GM18526 (cell line): ENCODE measurements around the gene PCK1.

ENCODE experiments used
- POLR2A ChIP-seq: IDR thresholded peaks from 3 replicates; pipeline ENCODE4 v1.6.1; 2011; ENCODE audit not compliant: insufficient read length; ENCODE audit errors: extremely low read depth

The PCK1 gene

DNA sequence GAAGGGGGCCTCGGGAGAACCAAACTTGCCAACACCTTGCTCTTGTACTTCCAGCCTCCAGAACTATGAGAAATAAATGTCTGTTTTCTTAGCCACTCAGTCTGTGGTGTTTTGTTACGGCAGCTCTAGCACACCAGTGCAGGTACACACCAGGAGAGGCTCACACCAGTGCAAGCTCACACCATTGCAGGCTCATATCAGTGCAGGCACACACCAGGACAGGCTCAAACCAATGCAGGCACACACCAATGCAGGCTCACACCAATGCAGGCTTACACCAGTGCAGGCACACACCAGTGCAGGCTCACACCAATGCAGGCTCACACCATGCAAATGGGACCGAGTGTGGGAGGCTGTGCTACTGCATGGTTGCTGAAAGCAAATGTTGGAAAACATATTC lies 31.1 kb upstream of the PCK1 start:
- no peak for TF ChIP-seq POLR2A

DNA sequence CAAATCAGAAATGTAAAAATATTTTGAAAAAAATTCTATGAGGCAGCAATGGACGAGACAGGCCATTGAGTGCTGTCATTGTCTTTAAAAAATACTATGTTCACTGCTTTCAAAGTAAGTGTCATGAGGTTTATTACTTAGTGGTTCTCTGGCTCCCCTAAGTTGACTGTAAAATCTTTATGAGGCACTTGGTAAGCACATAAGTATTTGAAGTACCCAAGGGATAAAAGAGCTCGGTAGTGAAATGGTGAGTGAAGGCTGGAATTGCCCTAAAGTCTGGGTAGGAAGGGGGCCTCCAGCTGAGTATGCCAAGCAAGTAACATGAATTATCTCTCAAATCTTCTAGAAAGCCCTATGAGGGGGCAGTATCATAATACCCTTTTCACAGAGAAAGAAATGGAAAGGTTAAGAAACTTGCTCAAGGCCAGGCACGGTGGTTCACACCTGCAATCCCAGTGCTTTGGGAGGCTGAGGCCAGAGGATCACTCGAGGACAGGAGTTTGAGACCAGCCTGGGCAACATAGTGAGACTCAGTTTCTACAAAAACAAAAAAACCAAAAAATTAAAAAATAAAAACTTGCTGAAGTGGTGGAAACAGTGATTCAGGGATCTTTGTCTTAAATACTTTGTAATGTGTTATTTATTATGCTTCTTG lies 30.5 kb upstream of the PCK1 start:
- no peak for TF ChIP-seq POLR2A

DNA sequence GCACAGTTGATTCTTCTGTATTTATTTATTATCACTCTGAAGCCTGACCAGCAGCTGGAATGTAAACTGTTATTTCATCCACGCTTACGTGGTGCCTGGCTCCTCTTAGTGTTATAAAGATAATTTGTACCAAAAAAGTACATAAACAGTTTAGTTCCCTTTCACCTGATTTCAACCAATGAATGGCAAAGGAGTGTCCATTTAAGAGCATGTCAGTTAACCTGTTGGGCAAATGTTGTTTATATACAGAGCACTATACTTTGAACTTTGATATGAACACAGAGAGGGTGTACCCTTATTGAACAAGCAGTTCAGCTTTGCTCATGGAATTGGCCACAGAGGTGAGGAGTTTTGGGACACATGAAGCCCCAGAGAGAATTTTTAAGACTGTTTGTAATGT lies 28.8 kb upstream of the PCK1 start:
- no peak for TF ChIP-seq POLR2A

DNA sequence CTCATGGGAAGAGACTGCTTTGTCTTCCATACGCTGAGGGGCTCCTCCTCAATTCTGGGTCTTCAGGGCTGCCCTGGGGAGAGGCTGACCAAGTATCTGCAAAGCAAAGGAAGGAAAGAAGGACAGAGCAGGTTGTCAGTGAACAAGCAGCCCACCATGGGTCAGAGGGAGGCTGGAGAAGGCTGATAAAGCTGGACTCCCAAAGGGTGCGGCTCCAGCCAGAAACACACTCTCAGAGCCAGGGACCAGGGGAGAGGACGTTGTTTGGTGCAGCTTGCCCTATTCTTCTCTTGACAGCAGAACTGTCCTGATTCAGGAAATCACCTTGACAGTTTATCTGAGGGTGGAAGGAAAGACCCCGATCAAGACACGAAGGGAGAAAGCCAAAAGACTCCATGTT lies 25.6 kb upstream of the PCK1 start:
- TF ChIP-seq POLR2A, result no peak

DNA sequence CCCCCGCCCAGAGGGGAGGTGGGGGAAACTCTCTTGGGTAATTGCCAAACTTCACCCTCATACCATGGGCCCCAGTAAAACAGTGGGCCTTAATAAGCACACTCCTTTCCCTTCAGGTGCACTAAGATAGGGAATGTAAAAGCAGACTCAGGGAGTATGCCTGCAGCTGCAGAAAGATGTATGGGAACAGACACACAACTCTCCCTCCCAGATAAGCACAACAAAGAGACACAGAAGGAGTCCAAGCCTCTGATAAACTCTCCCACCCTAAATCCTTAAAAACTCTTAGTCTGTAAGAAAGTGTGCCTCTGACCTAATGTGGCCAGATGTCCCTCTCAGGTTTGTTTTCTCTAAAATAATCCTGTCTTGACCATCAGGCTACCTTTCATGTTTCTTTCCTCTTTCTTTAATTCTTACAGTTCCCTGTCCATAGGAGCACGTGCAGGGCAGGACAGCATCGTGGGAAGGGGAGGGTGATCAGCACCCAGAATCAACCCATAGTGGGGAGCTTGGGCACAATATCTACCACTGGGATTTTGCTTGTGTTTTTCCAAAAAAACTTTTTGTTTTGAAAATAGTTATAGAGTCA lies 24.7 kb upstream of the PCK1 start:
- no peak for TF ChIP-seq POLR2A

DNA sequence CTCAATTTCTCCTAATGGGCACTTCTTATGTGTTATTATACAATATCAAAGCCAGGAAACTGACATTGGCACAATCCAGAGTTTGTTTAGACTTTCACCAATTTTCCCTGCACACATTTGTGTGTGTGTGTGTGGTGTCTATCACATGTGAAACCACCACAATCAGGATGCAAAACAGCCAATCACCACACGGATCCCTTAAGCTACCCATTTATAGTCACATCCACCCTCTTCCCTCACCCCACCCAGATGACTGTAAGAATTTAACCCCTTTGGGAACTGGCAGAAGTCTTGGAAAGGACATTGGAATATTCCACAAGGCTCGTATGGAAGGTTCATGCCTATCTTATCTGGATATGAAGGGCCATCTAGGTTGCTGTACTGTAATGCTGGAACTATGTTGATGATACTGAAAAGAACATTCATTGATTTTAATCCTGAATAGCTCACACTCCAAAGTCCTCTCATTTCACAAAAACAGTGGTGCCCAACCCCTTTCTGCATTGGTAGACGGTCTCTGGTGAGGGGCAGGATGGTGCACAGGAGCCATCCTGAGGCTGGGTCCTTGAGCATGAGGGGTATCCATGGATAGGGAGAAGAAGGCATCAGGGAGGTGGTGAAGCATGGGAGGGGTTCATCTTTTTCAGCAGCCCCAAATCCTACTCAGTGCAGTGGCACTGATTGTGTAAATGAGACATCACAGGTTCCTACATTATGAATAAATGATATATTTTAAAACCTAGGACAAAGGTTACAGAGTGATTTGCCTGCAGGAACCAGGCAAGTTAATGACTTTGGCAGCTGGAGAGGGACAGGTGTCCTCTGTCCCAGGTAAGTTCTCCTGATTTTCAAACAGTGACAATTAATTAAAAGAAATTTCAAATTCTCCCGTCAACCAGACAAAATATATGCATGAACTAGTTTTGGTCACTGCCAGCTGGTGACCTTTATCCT lies 23.9 kb upstream of the PCK1 start:
- TF ChIP-seq POLR2A, result no peak

DNA sequence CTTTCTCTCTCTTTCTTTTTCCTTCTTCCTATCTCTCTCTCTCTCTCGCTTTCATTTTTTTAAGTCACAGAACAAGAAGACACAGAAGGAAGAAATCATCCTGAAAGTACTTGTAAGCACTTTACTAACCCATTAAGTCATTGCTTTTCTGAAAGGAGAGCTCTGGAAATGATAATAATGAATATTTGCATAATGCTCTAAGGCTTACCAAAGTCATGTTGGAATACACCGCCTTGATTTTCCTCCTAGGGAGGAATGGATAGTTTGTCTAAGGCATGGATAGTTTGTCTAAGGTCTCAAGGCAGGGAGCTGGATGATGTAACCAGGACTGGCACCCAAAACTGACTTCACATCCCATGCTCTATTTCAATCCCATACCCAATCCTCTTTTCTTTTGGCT lies 23.1 kb upstream of the PCK1 start:
- no peak for TF ChIP-seq POLR2A

DNA sequence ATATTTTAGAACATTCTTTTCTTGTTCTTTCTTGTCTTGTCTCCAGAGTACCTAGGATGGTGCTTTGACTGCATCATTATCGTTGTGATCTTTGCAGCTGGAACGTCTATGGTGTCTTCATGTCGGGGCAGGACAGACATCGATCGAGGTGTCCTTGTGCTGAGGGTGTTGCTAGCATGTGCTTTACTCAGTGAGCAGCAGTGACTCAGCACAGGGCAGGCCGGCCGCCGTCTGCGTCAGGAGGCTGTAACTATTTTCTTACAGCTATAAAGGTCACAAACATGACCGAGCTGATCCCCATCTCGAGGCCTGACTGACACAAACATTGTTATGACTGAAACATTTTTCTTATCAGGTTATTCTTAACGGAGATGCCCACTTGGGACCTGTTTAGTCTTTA lies 21.0 kb upstream of the PCK1 start:
- no peak for TF ChIP-seq POLR2A

DNA sequence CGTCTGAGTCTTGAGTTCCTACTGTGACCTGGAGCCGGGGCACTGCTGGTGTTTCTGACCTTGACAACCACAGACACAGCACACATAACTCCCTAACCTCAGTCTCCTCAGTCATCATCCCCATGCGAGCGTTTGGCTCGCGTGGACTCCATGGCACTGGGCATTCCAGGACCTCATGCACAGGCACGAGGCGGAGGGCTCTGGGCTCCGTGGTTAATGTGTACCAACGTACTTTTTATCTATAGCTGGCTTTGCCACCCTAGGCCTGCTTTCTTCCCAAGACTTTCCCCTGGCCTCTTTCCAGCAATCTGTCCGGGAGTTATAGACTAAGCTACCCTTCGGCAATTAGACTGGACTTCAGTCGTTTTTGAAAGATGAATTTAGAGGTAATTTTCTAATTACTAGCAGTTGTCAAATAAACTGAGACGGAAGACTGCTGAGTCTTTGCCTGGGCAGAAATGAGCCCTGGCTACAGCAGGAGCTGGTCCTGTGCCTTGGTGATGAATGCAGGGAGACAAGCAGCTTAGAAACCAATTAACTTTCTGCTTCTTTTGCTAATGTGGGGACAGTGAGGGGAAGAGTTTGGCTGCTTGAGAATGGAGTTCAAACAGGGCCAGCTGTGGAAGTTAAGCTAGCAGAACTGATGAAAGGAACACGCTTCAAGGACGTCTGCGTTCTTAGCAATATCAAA lies 19.9 kb upstream of the PCK1 start:
- TF ChIP-seq POLR2A, result no peak

DNA sequence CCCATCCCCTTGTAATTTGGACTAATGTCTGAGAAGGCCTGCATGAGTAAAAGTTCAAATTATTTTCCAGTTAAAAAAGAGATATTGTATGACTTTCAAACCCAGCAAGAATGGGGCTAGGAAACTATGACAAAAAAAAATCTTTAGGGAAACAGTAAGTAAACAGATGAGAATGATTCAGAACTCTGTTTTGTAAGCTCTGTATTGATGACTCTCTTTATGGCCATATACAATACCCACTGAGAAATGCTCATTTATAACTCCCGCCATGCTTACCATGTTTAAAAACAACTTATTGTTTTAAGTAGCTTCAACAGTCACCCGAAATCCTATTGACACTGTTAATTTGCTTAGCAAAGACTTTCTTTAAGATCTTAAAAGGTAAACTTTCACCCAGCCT lies 17.2 kb upstream of the PCK1 start:
- TF ChIP-seq POLR2A, result no peak

DNA sequence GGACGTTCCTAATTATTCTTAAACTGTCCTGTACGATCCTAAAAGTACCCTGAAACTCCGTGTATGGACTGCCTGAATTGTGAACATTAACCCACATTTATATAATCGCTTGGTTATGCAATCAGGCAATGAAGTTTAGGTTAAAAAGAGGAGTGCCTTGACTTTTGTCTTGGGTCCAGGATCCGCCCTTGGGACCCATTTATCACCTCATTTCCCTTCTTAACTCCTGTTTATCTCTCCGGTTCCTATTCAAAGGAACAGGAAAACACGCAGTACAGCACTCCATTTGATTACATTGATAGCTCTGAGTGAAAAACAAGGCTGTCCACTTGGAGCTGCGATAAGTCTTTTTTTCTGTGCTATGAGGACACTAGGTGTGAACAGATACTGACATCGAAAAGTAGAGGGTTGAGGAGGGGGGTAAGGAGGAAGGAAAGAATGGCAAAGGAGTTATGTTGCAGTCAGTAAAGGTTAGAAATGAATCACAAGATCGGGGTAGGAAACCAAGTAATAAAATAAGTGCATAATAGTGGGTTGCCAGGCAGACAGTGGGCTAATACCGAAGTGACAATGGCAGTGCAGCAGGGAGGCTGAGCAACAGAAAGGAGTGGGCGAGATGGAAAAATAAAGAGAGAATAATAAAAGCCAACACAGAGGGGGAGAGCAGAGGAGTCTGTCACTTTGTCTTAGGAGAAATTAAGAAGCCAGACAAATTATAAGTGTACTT lies 15.9 kb upstream of the PCK1 start:
- no peak for TF ChIP-seq POLR2A

DNA sequence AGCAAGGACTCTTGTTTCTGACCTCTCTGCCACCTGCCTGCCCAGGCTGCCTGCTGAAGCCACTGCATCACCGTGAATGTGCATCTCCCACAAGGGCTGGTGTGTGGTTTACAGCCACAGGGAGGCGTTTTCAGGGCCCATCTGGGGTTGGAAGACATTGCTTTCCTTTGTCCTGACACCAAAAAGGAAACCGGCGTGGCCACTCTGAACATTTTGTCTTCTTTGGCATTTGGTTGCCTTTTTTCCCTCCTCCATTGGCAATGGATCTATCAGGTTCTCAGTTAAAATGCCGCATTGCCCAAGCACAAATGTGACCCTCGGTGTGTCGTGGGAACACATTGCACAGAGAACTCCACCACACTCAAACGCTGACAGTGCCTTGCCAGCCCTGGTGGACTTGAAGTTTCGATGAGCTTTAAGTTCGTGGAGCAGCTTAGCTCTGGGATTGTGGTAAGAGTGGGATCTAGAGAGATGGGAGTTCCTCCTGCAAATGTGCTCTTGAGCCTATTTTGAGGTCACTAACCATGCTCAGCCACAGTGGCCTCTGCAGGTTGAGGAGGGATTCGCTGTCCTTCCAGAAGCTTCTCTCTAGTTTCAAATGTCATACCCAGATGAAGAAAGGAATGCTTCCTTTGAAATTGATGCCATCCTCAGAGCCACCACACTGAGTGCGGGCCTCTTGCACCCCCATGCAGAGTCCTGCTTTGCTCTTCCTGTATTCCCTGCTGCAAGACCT lies 14.8 kb upstream of the PCK1 start:
- no peak for TF ChIP-seq POLR2A

DNA sequence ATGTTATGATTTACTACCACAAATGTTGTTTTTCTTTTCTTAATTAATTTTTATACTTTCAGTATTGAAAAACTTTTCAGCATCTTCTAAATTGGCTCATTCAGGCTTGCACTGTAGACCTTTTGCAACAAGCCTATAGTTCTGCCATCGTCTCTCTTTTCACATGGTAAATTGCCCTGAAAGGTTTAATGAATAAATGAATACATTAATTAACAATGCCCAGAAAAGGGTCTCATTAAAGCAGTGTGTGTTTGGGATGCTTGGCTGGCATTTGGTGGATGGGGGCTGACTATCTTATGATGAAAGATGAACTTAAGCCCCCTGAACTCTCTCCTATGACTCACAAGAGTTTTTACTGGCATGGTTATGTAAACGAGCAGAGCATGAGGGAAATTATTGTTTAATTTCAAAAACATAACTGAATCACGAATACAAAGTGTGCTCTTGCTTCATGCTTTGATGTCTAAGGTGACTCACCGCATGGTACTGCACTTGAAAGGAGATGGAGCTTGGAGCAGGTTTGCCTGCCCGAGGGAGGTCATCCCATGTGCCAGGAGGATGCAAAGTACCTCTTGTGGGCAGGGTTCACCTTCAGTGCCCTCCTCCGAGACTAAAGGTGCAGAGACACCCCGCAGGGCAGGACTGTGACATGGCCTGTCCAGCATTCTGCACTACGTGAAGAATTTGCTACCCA lies 13.8 kb upstream of the PCK1 start:
- TF ChIP-seq POLR2A, result no peak

DNA sequence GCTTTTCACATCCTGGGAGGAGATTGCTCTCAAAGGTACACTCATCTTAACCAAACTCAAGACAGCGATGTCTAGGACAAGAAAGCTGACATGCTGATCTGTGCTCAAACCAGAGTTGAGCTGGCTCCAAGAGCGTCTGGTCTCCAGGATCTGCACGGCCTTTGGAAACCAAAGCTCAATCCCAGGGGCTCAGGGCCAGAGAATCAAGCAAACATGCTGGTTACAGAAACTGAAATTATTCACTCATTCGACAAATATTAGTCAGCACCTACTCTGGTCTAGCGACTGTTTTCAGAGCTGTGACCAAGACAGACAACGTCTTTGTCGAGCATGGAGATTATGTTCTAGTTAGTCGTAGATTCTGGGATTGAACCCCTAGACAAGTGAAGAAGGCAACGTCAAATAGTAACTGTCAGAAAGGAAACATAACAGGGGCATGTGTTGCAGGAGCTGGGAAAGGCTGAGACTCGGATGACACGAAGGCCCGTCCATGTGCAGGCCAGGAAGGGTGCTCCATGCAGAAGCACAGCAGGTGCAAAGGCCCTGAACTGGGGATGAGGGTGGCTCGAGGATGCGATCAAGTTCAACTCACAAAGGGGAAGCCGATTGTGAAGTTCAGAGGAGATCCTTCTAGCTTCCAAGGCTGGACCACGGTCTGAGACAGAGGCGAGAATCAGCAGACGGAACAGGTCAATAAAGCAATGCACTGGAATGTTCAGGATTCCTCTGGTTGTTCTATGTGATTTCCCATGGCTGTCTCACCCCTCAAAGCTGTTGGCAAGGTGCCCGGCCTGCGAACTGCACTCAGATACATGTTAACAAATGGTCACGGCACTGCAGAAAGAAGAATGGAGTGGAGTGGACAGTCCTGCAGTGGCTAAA lies 12.5 kb upstream of the PCK1 start:
- no peak for TF ChIP-seq POLR2A
